Measurements from ENCODE around the gene ADH1B.
"Not testable (repeated sequence)": the region's sequence is repeated elsewhere in the genome, so short reads cannot be mapped to it uniquely, and the experiment has no call there.

Gene ADH1B

DNA sequence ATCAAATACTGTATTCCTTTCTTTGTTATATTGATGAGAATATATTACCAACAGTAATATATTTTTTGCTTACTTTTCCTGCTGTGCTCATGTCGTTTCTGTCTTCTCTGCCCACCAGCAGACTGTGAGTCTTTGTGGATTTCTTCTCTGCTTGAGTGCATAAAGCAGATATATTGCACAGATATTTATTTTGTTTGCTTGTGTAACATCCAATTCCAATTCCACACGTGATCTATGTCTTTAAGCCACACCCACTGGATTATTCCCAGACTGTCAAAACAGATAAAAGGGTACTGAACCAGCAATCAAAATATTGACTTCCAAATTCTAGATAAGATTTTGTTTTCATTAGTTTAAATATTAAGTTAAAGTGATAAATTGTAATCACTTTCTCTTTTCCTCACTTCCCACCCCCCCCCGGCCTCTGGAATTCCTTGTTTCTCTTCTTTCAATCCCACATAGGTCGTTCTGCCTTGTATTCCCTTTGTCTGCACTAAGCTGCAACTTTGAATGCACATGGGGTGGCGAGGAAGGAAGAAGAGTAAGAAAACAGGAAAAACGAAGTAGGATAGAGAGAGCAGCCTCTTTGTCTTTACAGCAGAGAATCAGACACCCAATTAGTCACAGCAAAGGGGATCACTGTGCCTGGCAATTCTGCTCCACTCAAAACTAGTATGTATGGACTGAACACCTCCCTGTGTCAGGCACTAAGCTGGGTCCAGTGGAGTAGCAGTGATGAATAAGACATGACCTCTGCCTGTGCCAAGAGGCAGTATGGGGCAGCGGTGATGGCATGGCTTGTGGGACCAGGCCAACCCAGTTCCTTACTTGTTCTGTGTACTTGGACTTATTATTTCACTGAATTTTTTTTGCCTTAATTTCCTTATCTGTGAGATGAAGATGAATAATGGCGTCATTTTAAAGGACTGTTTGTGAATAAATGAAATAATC, at the start of gene ADH1B:
TSS of gene ADH1B (minus strand) at position 161 of the 951 bp plus-strand sequence. CDS start at position 91, 70 bp downstream.
- TF ChIP-seq, protein P1, sequence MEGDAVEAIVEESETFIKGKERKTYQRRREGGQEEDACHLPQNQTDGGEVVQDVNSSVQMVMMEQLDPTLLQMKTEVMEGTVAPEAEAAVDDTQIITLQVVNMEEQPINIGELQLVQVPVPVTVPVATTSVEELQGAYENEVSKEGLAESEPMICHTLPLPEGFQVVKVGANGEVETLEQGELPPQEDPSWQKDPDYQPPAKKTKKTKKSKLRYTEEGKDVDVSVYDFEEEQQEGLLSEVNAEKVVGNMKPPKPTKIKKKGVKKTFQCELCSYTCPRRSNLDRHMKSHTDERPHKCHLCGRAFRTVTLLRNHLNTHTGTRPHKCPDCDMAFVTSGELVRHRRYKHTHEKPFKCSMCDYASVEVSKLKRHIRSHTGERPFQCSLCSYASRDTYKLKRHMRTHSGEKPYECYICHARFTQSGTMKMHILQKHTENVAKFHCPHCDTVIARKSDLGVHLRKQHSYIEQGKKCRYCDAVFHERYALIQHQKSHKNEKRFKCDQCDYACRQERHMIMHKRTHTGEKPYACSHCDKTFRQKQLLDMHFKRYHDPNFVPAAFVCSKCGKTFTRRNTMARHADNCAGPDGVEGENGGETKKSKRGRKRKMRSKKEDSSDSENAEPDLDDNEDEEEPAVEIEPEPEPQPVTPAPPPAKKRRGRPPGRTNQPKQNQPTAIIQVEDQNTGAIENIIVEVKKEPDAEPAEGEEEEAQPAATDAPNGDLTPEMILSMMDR (IDR thresholded peaks at IDR 0.05; ENCODE audit: insufficient read depth, low read length, poor library complexity, severe bottlenecking): no peak
- DNase-seq (ENCODE audit: extremely low read depth, insufficient read length): no peak
- Histone ChIP-seq H3K36me3 (ENCODE audit: control insufficient read depth, insufficient read depth, low read length) (no peaks in the 10 kb centered on the region), H3K27me3 (replicated peaks; ENCODE audit: control insufficient read depth, insufficient read depth, low read length) (no peaks in the 10 kb centered on the region), H3K4me3 (replicated peaks; ENCODE audit: low read depth, low read length) (no peak within 1 kb of the TSS)

DNA sequence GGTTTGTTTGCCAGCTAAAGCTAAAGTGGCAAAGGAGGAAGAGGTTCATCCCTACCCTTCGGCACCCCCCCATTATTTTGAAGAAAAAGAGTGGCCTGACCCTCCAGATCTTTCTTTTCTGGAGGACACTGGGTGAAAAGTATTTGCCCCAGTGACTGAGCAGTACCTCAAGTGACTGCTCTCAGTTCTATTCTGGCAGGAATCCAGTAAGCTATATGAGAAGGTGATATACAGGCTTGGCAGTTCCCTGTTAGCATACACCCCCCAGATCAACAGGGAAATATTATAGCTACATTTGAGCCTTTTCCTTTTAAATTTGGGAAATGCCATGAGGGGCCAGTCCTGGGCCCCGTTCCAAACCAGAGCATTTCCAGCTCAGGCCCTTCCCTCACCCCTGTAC, 46.6 kb upstream of the ADH1B start:
- H3K4me3 ChIP-seq (replicated peaks; ENCODE audit: low read depth, low read length); H3K36me3 ChIP-seq (ENCODE audit: control insufficient read depth, insufficient read depth, low read length); H3K27me3 ChIP-seq (replicated peaks; ENCODE audit: control insufficient read depth, insufficient read depth, low read length); DNase-seq (ENCODE audit: extremely low read depth, insufficient read length): not testable (repeated sequence)

DNA sequence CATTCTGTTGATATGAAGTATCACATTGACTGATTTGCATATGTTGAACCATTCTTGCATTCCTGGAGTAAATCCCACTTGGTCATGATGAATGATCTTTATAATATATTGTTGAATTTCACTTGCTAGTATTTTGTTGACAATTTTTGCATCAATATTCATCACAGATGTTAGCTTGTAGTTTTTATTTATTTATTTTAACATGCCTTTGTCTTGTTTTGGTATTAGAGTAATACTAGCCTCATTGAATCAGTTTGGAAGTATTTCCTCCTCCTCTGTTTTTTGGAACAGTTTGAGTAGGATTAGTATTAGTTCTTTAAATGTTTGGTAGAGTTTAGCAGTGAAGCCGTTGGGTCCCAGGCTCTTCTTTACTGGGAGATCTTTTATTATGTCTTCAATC, 45.3 kb upstream of the ADH1B start:
- Histone ChIP-seq H3K27me3 (replicated peaks; ENCODE audit: control insufficient read depth, insufficient read depth, low read length) (no peaks in the 10 kb centered on the region), H3K36me3 (ENCODE audit: control insufficient read depth, insufficient read depth, low read length) (no peaks in the 10 kb centered on the region), H3K4me3 (replicated peaks; ENCODE audit: low read depth, low read length) (no peak overlapping the region)
- no peak for DNase-seq (ENCODE audit: extremely low read depth, insufficient read length)
- TF ChIP-seq, protein P1 (IDR thresholded peaks at IDR 0.05; ENCODE audit: insufficient read depth, low read length, poor library complexity, severe bottlenecking): no peak

DNA sequence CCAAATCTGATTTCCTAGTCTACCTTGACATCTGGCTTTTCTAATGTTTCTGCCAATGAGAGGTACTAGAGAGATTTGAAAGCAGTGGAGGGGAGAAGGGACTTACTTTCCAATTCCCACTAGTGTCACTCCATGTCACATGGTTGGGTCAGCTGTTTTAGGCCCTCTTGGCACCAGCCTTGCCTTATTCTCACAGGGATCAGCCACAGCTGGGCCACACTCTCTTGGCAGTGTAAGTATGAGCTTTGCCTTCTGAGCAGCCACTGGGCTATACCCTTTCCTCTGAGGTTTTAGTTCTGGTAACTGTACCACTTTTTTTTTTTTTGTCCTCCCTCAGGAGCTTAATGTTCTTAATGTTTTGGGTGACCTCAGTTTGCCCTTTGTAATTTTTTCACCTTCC, 41.6 kb upstream of the ADH1B start:
- H3K36me3 ChIP-seq (ENCODE audit: control insufficient read depth, insufficient read depth, low read length): no peaks in the 10 kb centered on the region
- no peak overlapping the region for H3K4me3 ChIP-seq (replicated peaks; ENCODE audit: low read depth, low read length)
- no peak for DNase-seq (ENCODE audit: extremely low read depth, insufficient read length)
- TF ChIP-seq, protein P1 (IDR thresholded peaks at IDR 0.05; ENCODE audit: insufficient read depth, low read length, poor library complexity, severe bottlenecking): no peak
- H3K27me3 ChIP-seq (replicated peaks; ENCODE audit: control insufficient read depth, insufficient read depth, low read length): no peaks in the 10 kb centered on the region

DNA sequence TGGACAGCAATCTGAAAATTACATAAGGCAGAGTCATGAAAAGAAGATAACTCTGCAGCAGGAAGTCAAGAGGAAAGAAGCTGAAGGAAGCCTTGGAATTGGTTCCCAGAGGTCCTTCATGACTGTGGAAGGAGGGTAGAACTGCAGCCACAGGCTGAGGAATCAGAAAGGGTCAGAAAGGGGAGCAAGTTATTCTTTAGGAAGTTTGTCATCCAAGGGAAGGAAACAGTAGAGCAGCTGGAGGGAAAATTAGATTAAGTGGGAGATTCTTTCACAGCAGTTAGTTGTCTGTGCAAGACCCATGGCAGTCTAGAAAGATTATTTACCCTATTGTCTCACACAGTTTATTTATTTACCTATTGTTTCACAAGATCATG, 40.7 kb upstream of the ADH1B start:
- Histone ChIP-seq H3K27me3 (replicated peaks; ENCODE audit: control insufficient read depth, insufficient read depth, low read length) (no peaks in the 10 kb centered on the region), H3K4me3 (replicated peaks; ENCODE audit: low read depth, low read length) (no peak overlapping the region), H3K36me3 (ENCODE audit: control insufficient read depth, insufficient read depth, low read length) (no peaks in the 10 kb centered on the region)
- DNase-seq (ENCODE audit: extremely low read depth, insufficient read length): no peak
- TF ChIP-seq, protein P1 (IDR thresholded peaks at IDR 0.05; ENCODE audit: insufficient read depth, low read length, poor library complexity, severe bottlenecking): no peak

DNA sequence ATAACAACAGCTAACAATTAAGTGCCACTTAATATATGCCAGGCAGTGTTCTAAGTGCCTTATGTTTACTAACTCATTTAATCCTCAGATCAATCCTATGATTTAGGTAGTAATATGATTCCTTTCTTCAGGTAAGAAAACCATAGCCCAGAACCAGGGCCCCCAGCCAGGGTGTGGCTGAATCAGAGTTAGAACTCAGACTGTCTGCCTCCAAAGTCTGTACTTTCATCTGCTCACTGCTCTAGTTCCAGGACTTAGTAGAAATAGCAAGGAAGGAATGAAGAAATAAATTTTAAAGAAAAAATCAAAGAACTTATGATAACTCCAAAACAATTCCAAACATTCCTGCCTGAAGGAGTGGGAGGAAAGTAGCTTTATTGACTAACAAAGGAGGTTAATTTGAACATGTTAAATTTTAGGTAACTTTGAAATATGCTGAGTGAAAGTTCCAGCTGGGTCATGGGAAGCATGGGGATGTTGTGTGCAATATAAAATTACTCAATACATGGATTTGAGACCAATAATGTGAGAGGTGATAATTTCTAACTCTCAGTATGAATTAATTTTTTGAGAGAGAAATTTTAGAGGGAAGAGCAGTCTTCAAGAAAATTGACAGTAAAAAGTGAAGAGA, 40.2 kb upstream of the ADH1B start:
- TF ChIP-seq, protein P1 (IDR thresholded peaks at IDR 0.05; ENCODE audit: insufficient read depth, low read length, poor library complexity, severe bottlenecking): no peak
- H3K4me3 ChIP-seq (replicated peaks; ENCODE audit: low read depth, low read length): no peak overlapping the region
- no peak for DNase-seq (ENCODE audit: extremely low read depth, insufficient read length)

More for the DNA sequence above, 40.2 kb upstream of the ADH1B start:
- no peaks in the 10 kb centered on the region for H3K27me3 ChIP-seq (replicated peaks; ENCODE audit: control insufficient read depth, insufficient read depth, low read length)
- H3K36me3 ChIP-seq (ENCODE audit: control insufficient read depth, insufficient read depth, low read length): no peaks in the 10 kb centered on the region
